Esophagus squamous epithelium (tissue), 5 donors: ENCODE data around the gene HAUS1. TPM values are rescaled to one million over a fixed set of nuclear protein-coding genes. Genes with fewer than 3 reads are reported as not detected.

Experiments used
- DNase-seq: peaks from one replicate; lab custom pipeline; 2025; lab: John Stamatoyannopoulos, UW
- H3K27ac ChIP-seq, 4 donors: fragments of 200-600 bp; sonication (generic); one replicate each; pipeline ENCODE4 v1.5.1; 2016 to 2019; ENCODE audit warnings: mild to moderate bottlenecking in 1 of 4
- H3K27me3 ChIP-seq, 4 donors: fragments of 200-600 bp; sonication (generic); 1 replicate in 3 of 4; 2 replicates in 1 of 4; pipeline versions ENCODE4 v1.5.1 to v1.6.0; 2017 to 2021; ENCODE audit warnings: antibody characterized with exemption in 1 of 4
- H3K36me3 ChIP-seq, 3 donors: fragments of 200-600 bp; sonication (generic); one replicate each; pipeline ENCODE4 v1.5.1; 2016 to 2019
- H3K4me1 ChIP-seq, 3 donors: fragments of 200-600 bp; sonication (generic); one replicate each; pipeline ENCODE4 v1.5.1; 2017 to 2019
- H3K4me3 ChIP-seq, 4 donors: fragments of 200-600 bp; sonication (generic); 1 replicate in 3 of 4; 2 replicates in 1 of 4; pipeline ENCODE4 v1.5.1; 2016 to 2019; ENCODE audit warnings: mild to moderate bottlenecking in 2 of 4, moderate library complexity in 1 of 4
- H3K9me3 ChIP-seq, 3 donors: fragments of 200-600 bp; sonication (generic); one replicate each; pipeline ENCODE4 v1.5.1; 2016 to 2019
- CTCF ChIP-seq, 6 experiments: fragments of 450-650 bp in 4 of 6; fragments of 200-600 bp in 2 of 6; sonication (generic) in 2 of 6; IDR thresholded peaks; one replicate each; pipeline ENCODE4 v1.5.1; 2016 to 2019; ENCODE audit warnings: antibody characterized with exemption in 6 of 6, mild to moderate bottlenecking in 4 of 6, moderate library complexity in 4 of 6
- POLR2A ChIP-seq, 4 donors: fragments of 450-650 bp; IDR thresholded peaks; one replicate each; pipeline ENCODE4 v1.6.1; 2017; ENCODE audit warnings: antibody characterized with exemption in 4 of 4, mild to moderate bottlenecking in 4 of 4, moderate library complexity in 3 of 4
- WGBS, 2 donors: methylation state at CpG; one replicate each; pipeline ENCODE4 v1.1.5; 2018; 5-methylcytosine and 5-hydroxymethylcytosine counted together
- intact Hi-C: fragments of 100-400 bp; cut with DNase I; formaldehyde crosslinking; loops from one replicate; pipeline ENCODE4 v1.15.0; 2022
- total RNA-seq, 4 donors: library from RNA; depleted of rRNA; stranded (reverse); fragments of >200 nt; gene quantifications; one replicate each; pipeline ENCODE4 v1.1.0, GENCODE V29; 2016
- donor health status: DM: yes; HTN: yes; CAD: no.

Gene HAUS1
- total RNA-seq, 4 donors from 2014 or later, result 21.1 to 57.3 (median 26.7) TPM

- Histone ChIP-seq H3K4me1 (peaks cover 22 to 55% (median 24%) of the 10 kb centered on the region in 3 donors), H3K27ac (peak overlapping the region in 2 of 4 donors; percentile 36 to 81), H3K4me3 (peak overlapping the region; percentile 58 to 88 (median 76)), H3K36me3 (peaks cover 0 to 3% (median 0%) of the 10 kb centered on the region in 3 donors), H3K27me3 (no peaks in the 10 kb centered on the region), H3K9me3 (no peaks in the 10 kb centered on the region)
- WGBS, 2 donors, result 36 to 48% methylated on average over 12 to 15 of the region's 25 CpGs
- DNase-seq, result no peak
- TF ChIP-seq POLR2A (IDR thresholded peaks at IDR 0.05) (no peak), CTCF (IDR thresholded peaks at IDR 0.05) (no peak)
- intact Hi-C loops, result loop anchor here (10.0 kb wide), 1 partner anchor 378 kb away; no protein-coding TSS in a partner anchor
Observed at GRCh38 chr18:46072376-46072867, 31.8 kb upstream of the HAUS1 start.

DNA sequence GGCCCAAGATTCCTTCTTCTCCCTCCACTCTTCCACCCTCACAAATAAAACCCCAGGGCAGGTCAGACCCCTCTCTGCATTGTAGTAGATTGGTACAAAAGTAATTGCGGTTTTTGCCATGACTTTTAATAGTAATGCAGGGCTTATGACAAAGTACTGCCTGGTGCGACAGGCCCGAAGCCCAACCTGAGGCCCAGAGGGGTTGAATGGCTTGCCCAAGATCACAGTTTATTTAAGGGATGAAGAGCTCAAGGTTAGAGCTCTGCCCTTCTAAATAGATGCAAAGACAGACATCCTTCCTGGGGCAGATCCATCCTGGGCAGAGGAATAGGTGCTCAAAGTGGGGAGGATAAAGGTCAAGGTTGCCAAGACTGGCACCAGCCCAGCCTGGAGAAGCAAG, 31.2 kb upstream of the HAUS1 start:
- H3K27ac ChIP-seq, result no peak overlapping the region
- H3K9me3 ChIP-seq, result no peaks in the 10 kb centered on the region
- H3K27me3 ChIP-seq, result no peaks in the 10 kb centered on the region
- intact Hi-C loops, result loop anchor here (10.0 kb wide), 1 partner anchor 378 kb away; no protein-coding TSS in a partner anchor
- H3K4me3 ChIP-seq, result no peak overlapping the region
- no peak for DNase-seq
- TF ChIP-seq CTCF (IDR thresholded peaks at IDR 0.05) (no peak), POLR2A (IDR thresholded peaks at IDR 0.05) (no peak)
- WGBS, 2 donors, result 70 to 90% methylated on average over 2 to 3 of the region's 3 CpGs
- peaks cover 0 to 8% (median 0%) of the 10 kb centered on the region in 3 donors for H3K36me3 ChIP-seq
- peaks cover 22 to 55% (median 24%) of the 10 kb centered on the region in 3 donors for H3K4me1 ChIP-seq

- Histone ChIP-seq H3K4me1 (peaks cover 22 to 50% (median 24%) of the 10 kb centered on the region in 3 donors), H3K4me3 (no peak overlapping the region), H3K9me3 (no peaks in the 10 kb centered on the region), H3K36me3 (peaks cover 0 to 16% (median 0%) of the 10 kb centered on the region in 3 donors), H3K27ac (no peak overlapping the region), H3K27me3 (no peaks in the 10 kb centered on the region)
- 25 to 29% methylated on average over 9 of the region's 9 CpGs for WGBS, 2 donors
- TF ChIP-seq POLR2A (IDR thresholded peaks at IDR 0.05) (no peak), CTCF (IDR thresholded peaks at IDR 0.05) (peak; percentile 25 to 76 (median 64))
- intact Hi-C loops, result loop anchor here (10.0 kb wide), 1 partner anchor 379 kb away; no protein-coding TSS in a partner anchor
- no peak for DNase-seq
Observed at GRCh38 chr18:46073474-46074331, 30.5 kb upstream of the HAUS1 start.

DNA sequence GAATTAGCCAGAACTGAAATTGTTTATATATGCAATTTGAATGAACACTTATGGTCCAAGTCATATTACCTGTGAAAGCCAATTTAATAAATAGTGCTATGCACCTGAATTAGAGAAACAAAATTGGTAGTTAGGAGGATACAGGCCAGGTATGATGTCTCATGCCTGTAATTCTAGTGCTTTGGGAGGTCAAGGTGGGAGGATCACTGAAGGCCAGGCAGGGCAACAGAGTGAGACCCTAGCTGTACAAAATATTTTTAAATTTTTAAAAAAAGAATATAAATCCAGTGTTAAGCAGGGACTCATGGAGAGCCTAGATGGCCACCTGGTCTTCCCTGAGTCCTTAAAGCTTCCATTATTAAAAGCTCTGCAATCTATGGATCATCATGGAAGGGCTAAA, 24.8 kb upstream of the HAUS1 start:
- DNase-seq, result no peak
- intact Hi-C loops, result loop anchor here (10.0 kb wide), 1 partner anchor 385 kb away; no protein-coding TSS in a partner anchor
- Histone ChIP-seq H3K9me3 (no peaks in the 10 kb centered on the region), H3K36me3 (peaks cover 9 to 72% (median 20%) of the 10 kb centered on the region in 3 donors), H3K4me3 (no peak overlapping the region), H3K27ac (no peak overlapping the region), H3K4me1 (no peaks in the 10 kb centered on the region), H3K27me3 (no peaks in the 10 kb centered on the region)
- TF ChIP-seq CTCF (IDR thresholded peaks at IDR 0.05) (no peak), POLR2A (IDR thresholded peaks at IDR 0.05) (no peak)

DNA sequence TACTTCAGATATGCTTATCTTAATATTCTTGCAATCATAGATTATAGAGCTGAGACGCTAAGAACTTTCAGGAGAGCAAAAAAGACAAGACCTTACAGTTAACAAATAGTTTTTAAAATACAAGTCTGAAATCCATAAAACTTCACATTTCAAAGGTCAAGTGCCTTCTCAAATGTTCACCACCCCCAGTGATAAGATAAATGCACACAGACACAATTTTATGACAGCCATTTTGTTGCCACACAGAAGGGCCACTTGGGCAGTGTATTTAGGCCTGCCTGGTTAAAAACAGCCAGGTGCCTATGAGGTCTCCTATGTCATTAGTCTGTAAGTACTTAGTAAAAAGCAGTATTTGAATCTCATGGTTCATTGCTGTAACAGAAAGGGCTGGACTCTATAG, 24.0 kb upstream of the HAUS1 start:
- WGBS, 2 donors, result 92 to 100% methylated on average over 1 of the region's 1 CpG
- Histone ChIP-seq H3K4me3 (no peak overlapping the region), H3K27ac (no peak overlapping the region), H3K4me1 (no peaks in the 10 kb centered on the region), H3K36me3 (peaks cover 11 to 80% (median 26%) of the 10 kb centered on the region in 3 donors), H3K9me3 (no peaks in the 10 kb centered on the region), H3K27me3 (no peaks in the 10 kb centered on the region)
- TF ChIP-seq POLR2A (IDR thresholded peaks at IDR 0.05), result no peak
- TF ChIP-seq CTCF (IDR thresholded peaks at IDR 0.05), result no peak
- no peak for DNase-seq
- intact Hi-C loops, result no loop called here
